H9 (cell line): ENCODE measurements around the gene COMMD9. TPM values are rescaled to one million over a fixed set of nuclear protein-coding genes. Genes with fewer than 3 reads are reported as not detected.

Experiments used
- DNase-seq: peaks from one replicate; pipeline ENCODE4 v3.0.0-alpha.2; 2017
- H2AFZ ChIP-seq: one replicate; pipeline ENCODE4 v1.6.1; 2013; ENCODE audit warnings: mild to moderate bottlenecking, low read length, control low read depth, moderate library complexity
- H2AK5ac ChIP-seq: 2 replicates; pipeline ENCODE4 v1.6.1; 2013; ENCODE audit warnings: low read length, control low read depth, mixed read lengths; ENCODE audit not compliant: insufficient read length
- H2BK120ac ChIP-seq: one replicate; pipeline ENCODE4 v1.6.1; 2013; ENCODE audit warnings: low read depth, mild to moderate bottlenecking, low read length, control low read depth, inconsistent platforms; ENCODE audit not compliant: poor library complexity, severe bottlenecking
- H2BK12ac ChIP-seq: 2 replicates; pipeline ENCODE4 v1.6.1; 2013; ENCODE audit warnings: low read length, control low read depth, mixed read lengths, low read depth; ENCODE audit not compliant: insufficient read length
- H2BK15ac ChIP-seq: 2 replicates; pipeline ENCODE4 v1.6.1; 2013; ENCODE audit warnings: low read depth, low read length, control low read depth
- H2BK20ac ChIP-seq: one replicate; pipeline ENCODE4 v1.6.1; 2013; ENCODE audit warnings: low read depth, mild to moderate bottlenecking, low read length, control low read depth, inconsistent platforms; ENCODE audit not compliant: poor library complexity, severe bottlenecking
- H2BK5ac ChIP-seq: 2 replicates; pipeline ENCODE4 v1.6.1; 2013; ENCODE audit warnings: low read length, control low read depth, mixed read lengths; ENCODE audit not compliant: insufficient read length
- H3K14ac ChIP-seq: 2 replicates; pipeline ENCODE4 v1.6.1; 2013; ENCODE audit warnings: low read length, control low read depth; ENCODE audit not compliant: insufficient read depth
- H3K18ac ChIP-seq: 2 replicates; pipeline ENCODE4 v1.6.1; 2013; ENCODE audit warnings: low read depth, mild to moderate bottlenecking, mixed read lengths, low read length, control low read depth; ENCODE audit not compliant: insufficient read length
- H3K23ac ChIP-seq: 2 replicates; pipeline ENCODE4 v1.6.1; 2013; ENCODE audit warnings: low read length, control low read depth, mixed read lengths, low read depth; ENCODE audit not compliant: insufficient read length
- H3K23me2 ChIP-seq: 2 replicates; pipeline ENCODE4 v1.6.1; 2013; ENCODE audit warnings: low read depth, mild to moderate bottlenecking, mixed read lengths, low read length, control low read depth; ENCODE audit not compliant: insufficient read length, poor library complexity, severe bottlenecking
- H3K27ac ChIP-seq: 2 replicates; pipeline ENCODE4 v1.5.1; 2013; ENCODE audit warnings: low read length, control low read depth, mixed read lengths, low read depth; ENCODE audit not compliant: insufficient read length
- H3K27me3 ChIP-seq: 2 replicates; pipeline ENCODE4 v1.6.1; 2013; ENCODE audit warnings: low read length, control low read depth, inconsistent platforms; ENCODE audit not compliant: insufficient read depth
- H3K4ac ChIP-seq: 2 replicates; pipeline ENCODE4 v1.6.1; 2013; ENCODE audit warnings: low read depth, mild to moderate bottlenecking, control low read depth, inconsistent platforms, low read length, moderate library complexity
- H3K4me1 ChIP-seq: 2 replicates; pipeline ENCODE4 v1.6.1; 2013; ENCODE audit warnings: low read length, control low read depth, inconsistent platforms; ENCODE audit not compliant: insufficient read depth
- H3K4me2 ChIP-seq: 2 replicates; pipeline ENCODE4 v1.6.1; 2013; ENCODE audit warnings: low read length, control low read depth, mixed read lengths; ENCODE audit not compliant: insufficient read length, insufficient read depth
- H3K56ac ChIP-seq: 2 replicates; pipeline ENCODE4 v1.6.1; 2013; ENCODE audit warnings: low read depth, mild to moderate bottlenecking, mixed read lengths, low read length, control low read depth; ENCODE audit not compliant: insufficient read length
- H3K79me1 ChIP-seq: 2 replicates; pipeline ENCODE4 v1.6.1; 2013; ENCODE audit warnings: low read depth, mild to moderate bottlenecking, moderate library complexity, low read length, control low read depth, inconsistent platforms; ENCODE audit not compliant: insufficient read depth, poor library complexity, severe bottlenecking
- H3K79me2 ChIP-seq: 2 replicates; pipeline ENCODE4 v1.6.1; 2013; ENCODE audit warnings: low read length, control low read depth, inconsistent platforms; ENCODE audit not compliant: insufficient read depth
- H3K9ac ChIP-seq: 2 replicates; pipeline ENCODE4 v1.6.1; 2013; ENCODE audit warnings: low read length, control low read depth, mixed read lengths; ENCODE audit not compliant: insufficient read length; ENCODE audit errors: extremely low read depth
- H3K9me3 ChIP-seq: one replicate; pipeline ENCODE4 v1.6.1; 2013; ENCODE audit warnings: low read depth, low read length, inconsistent platforms; ENCODE audit not compliant: control insufficient read depth
- H3T11ph ChIP-seq: one replicate; pipeline ENCODE4 v1.6.1; 2013; ENCODE audit warnings: mild to moderate bottlenecking, low read length, control low read depth, inconsistent platforms
- H4K20me1 ChIP-seq: one replicate; pipeline ENCODE4 v1.6.1; 2013; ENCODE audit not compliant: control insufficient read depth, insufficient read length, insufficient read depth
- H4K5ac ChIP-seq: 2 replicates; pipeline ENCODE4 v1.6.1; 2013; ENCODE audit warnings: low read depth, mild to moderate bottlenecking, mixed read lengths, low read length, control low read depth; ENCODE audit not compliant: insufficient read length
- H4K8ac ChIP-seq: replicated peaks from 2 replicates; pipeline ENCODE4 v1.6.1; 2013; ENCODE audit warnings: low read length, control low read depth, mixed read lengths, low read depth; ENCODE audit not compliant: insufficient read length
- H4K91ac ChIP-seq: 2 replicates; pipeline ENCODE4 v1.6.1; 2013; ENCODE audit warnings: low read depth, mild to moderate bottlenecking, moderate library complexity, mixed read lengths, low read length, control low read depth; ENCODE audit not compliant: insufficient read length
- H3K27ac Mint-ChIP-seq, 3 experiments: 2 replicates in 2 of 3; 3 replicates in 1 of 3; pipeline ENCODE4 v1.8.0; 2020 to 2021; ENCODE audit warnings: mixed read lengths in 3 of 3, mild to moderate bottlenecking in 1 of 3, moderate library complexity in 1 of 3
- H3K27me3 Mint-ChIP-seq: 2 replicates; pipeline ENCODE4 v1.8.0; 2021; ENCODE audit warnings: low read depth, mild to moderate bottlenecking, moderate library complexity, mixed read lengths
- H3K36me3 Mint-ChIP-seq, 3 experiments: 2 replicates in 2 of 3; 3 replicates in 1 of 3; pipeline ENCODE4 v1.8.0; 2020 to 2021; ENCODE audit warnings: low read depth in 3 of 3, mixed read lengths in 3 of 3; ENCODE audit not compliant: insufficient read depth in 1 of 3
- H3K4me1 Mint-ChIP-seq, 2 experiments: 2 replicates each; pipeline ENCODE4 v1.8.0; 2020; ENCODE audit warnings: mixed read lengths in 2 of 2
- H3K4me3 Mint-ChIP-seq, 2 experiments: 2 replicates in 1 of 2; 3 replicates in 1 of 2; pipeline ENCODE4 v1.8.0; 2020 to 2021; ENCODE audit warnings: mild to moderate bottlenecking in 2 of 2, mixed read lengths in 2 of 2, moderate library complexity in 1 of 2
- H3K9me3 Mint-ChIP-seq, 2 experiments: 2 replicates in 1 of 2; 3 replicates in 1 of 2; pipeline ENCODE4 v1.8.0; 2020; ENCODE audit warnings: mild to moderate bottlenecking in 2 of 2, mixed read lengths in 2 of 2, moderate library complexity in 1 of 2
- WGBS: extraction: QIAGEN DNeasy Blood & Tissue Kit; methylation state at CpG from one replicate; pipeline ENCODE4 v1.1.7; 2013; ENCODE audit warnings: missing lambda C conversion rate, low lambda C conversion rate, mixed read lengths; ENCODE audit not compliant: insufficient read length; ENCODE audit errors: extremely low coverage; 5-methylcytosine and 5-hydroxymethylcytosine counted together
- total RNA-seq: library from RNA; stranded (reverse); gene quantifications from 2 replicates; pipeline ENCODE4 v1.2.1, GENCODE V29; 2021
- TF ChIP-seq, protein P1 (sequence below): fragments of 200-600 bp; sonication (generic); conservative IDR thresholded peaks from 3 replicates; pipeline ENCODE4 v1.8.0; 2021; ENCODE audit warnings: antibody characterized with exemption, mild to moderate bottlenecking

Gene COMMD9
- total RNA-seq, 1 experiment from 2014 or later = 47.0 TPM

GRCh38 chr11:36240801-36241200 is 48.4 kb downstream of the COMMD9 start:
- Histone ChIP-seq H2BK15ac (no peak overlapping the region), H3K23ac (no peak overlapping the region), H4K91ac (no peak overlapping the region), H3K9ac (no peak overlapping the region), H2BK20ac (no peak overlapping the region), H2AFZ (no peak overlapping the region), H4K8ac (no peak overlapping the region), H3K4me1 (no peaks in the 10 kb centered on the region), H3K4ac (no peak overlapping the region), H4K5ac (no peak overlapping the region), H3K27ac (no peak overlapping the region), H2AK5ac (no peak overlapping the region), H2BK5ac (no peak overlapping the region), H3K79me1 (no peaks in the 10 kb centered on the region), H2BK120ac (no peak overlapping the region), H3K4me2 (no peak overlapping the region), H3K14ac (no peak overlapping the region), H3K9me3 (no peaks in the 10 kb centered on the region), H3K23me2 (no peaks in the 10 kb centered on the region), H3K27me3 (no peaks in the 10 kb centered on the region), H3K56ac (no peak overlapping the region), H2BK12ac (no peak overlapping the region), H4K20me1 (no peaks in the 10 kb centered on the region), H3T11ph (no peak overlapping the region), H3K18ac (no peak overlapping the region), H3K79me2 (no peaks in the 10 kb centered on the region)
- no peaks in the 10 kb centered on the region for H3K9me3 Mint-ChIP-seq
- TF ChIP-seq, protein P1, sequence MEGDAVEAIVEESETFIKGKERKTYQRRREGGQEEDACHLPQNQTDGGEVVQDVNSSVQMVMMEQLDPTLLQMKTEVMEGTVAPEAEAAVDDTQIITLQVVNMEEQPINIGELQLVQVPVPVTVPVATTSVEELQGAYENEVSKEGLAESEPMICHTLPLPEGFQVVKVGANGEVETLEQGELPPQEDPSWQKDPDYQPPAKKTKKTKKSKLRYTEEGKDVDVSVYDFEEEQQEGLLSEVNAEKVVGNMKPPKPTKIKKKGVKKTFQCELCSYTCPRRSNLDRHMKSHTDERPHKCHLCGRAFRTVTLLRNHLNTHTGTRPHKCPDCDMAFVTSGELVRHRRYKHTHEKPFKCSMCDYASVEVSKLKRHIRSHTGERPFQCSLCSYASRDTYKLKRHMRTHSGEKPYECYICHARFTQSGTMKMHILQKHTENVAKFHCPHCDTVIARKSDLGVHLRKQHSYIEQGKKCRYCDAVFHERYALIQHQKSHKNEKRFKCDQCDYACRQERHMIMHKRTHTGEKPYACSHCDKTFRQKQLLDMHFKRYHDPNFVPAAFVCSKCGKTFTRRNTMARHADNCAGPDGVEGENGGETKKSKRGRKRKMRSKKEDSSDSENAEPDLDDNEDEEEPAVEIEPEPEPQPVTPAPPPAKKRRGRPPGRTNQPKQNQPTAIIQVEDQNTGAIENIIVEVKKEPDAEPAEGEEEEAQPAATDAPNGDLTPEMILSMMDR = no peak
- H3K4me1 Mint-ChIP-seq = peaks cover 5 to 8% of the 10 kb centered on the region in 2 experiments
- no peak for DNase-seq
- WGBS = no CpG with 5 or more reads among the region's 4 CpGs
- no peak overlapping the region for H3K27ac Mint-ChIP-seq
- H3K4me3 Mint-ChIP-seq = no peak overlapping the region
- H3K36me3 Mint-ChIP-seq = peaks cover 0 to 5% (median 3%) of the 10 kb centered on the region in 3 experiments; a peak in 1 of 7 replicates
- no peaks in the 10 kb centered on the region; the same call in 1 of the 2 replicates for H3K27me3 Mint-ChIP-seq
